Testis (tissue), 2 donors: ENCODE data around the gene CETN3.

Experiments
- CTCF ChIP-seq, 3 experiments: fragments of 450-650 bp in 2 of 3; fragments of 200-600 bp in 1 of 3; sonication (generic) in 1 of 3; IDR thresholded peaks; one replicate each; pipeline ENCODE4 v1.5.1; 2016 to 2019; ENCODE audit warnings: antibody characterized with exemption in 3 of 3, mild to moderate bottlenecking in 2 of 3, moderate library complexity in 1 of 3
- POLR2A ChIP-seq: fragments of 450-650 bp; IDR thresholded peaks from one replicate; pipeline ENCODE4 v1.6.1; 2017; ENCODE audit warnings: antibody characterized with exemption, mild to moderate bottlenecking, moderate library complexity

GRCh38 chr5:90410178-90410762 is 714 bp upstream of the CETN3 start:
- TF ChIP-seq CTCF (IDR thresholded peaks at IDR 0.05) (no peak), POLR2A (no peak)
